Upper lobe of left lung (tissue), 4 donors: ENCODE results near the gene RTP4.

Source experiments
- CTCF ChIP-seq, 6 experiments: fragments of 450-650 bp in 4 of 6; fragments of 200-600 bp in 2 of 6; sonication (generic) in 2 of 6; IDR thresholded peaks; one replicate each; pipeline ENCODE4 v1.5.1; 2016 to 2019; ENCODE audit warnings: antibody characterized with exemption in 6 of 6
- POLR2AphosphoS5 ChIP-seq, 2 donors: sonication (generic); formaldehyde crosslinking; IDR thresholded peaks; one replicate each; pipeline ENCODE4 v1.5.1; 2017; ENCODE audit warnings: antibody characterized with exemption in 2 of 2

DNA sequence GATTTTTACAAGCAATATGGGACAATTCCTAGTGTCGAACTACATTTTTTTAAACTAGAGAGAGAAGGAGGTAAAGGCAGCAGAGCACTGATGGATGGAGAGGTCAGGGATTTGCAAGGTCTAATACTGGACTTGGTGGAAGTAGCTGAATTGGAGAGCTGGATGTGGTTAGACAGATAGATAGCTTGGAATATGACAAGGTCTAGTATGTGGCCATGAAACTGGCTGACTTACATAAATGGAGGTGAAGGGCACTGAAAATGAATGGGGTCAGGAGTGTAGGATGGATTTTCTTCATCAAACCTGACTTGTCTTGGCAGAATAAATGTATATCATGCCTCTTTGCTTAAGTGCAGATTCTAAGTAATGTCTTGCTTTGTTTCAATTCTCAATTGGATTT, 10.1 kb upstream of the RTP4 start:
- TF ChIP-seq POLR2AphosphoS5 (IDR thresholded peaks at IDR 0.05) (no peak), CTCF (IDR thresholded peaks at IDR 0.05) (no peak)
